Posterior cingulate gyrus (tissue), 11 donors: Measurements from ENCODE around the gene LSM3.

ENCODE experiments used
- DNase-seq, 10 donors: peaks; one replicate each; pipeline versions ENCODE4 v3.0.0 to v3.0.0-alpha.2; 2020 to 2021; ENCODE audit warnings: mixed read lengths in 3 of 10
- intact Hi-C: fragments of 100-400 bp; cut with DNase I; formaldehyde crosslinking; loops from one replicate; pipeline ENCODE4 v1.15.1; 2023

Gene LSM3

GRCh38 chr3:14156201-14156600, 22.4 kb upstream of the LSM3 start:
- DNase-seq: no peak
- intact Hi-C loops: no loop called here

DNA sequence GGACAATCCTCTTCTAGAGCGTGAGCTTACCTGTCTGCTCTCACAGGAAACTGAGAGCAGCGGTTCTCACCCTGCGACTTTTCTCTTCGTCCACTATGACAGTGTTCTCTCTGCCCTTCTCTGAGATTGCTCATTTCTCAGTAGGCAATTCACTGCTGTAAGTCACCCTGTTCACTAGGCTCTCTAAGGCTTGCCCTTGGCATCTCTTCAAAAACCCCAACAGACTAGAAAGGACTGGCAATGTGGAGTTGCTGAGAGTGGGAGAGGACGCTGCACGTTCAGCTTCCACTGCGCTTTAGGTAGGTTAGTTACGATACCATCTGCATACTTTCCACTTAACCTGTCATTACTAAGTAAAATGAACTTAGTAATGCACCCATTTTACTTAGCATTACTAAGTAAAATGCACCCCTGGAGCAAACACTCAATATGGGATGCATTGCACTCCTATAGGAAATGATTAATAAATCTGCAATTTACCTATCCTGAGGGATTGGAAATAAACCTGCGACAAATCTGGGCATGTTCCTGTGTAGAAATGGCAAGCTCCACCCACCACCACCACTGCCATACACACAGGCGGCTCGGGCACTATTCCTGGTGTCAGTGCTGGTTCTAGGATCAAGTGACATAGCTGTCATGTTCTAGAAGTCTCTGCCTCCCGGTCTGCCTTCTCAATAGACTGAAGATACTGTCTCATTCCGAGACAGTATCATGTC, 21.6 kb upstream of the LSM3 start:
- intact Hi-C loops: no loop called here

GRCh38 chr3:14157951-14158350, 20.7 kb upstream of the LSM3 start:
- DNase-seq: no peak
- intact Hi-C loops: no loop called here

More for the DNA sequence above, 21.6 kb upstream of the LSM3 start:
- no peak for DNase-seq

DNA sequence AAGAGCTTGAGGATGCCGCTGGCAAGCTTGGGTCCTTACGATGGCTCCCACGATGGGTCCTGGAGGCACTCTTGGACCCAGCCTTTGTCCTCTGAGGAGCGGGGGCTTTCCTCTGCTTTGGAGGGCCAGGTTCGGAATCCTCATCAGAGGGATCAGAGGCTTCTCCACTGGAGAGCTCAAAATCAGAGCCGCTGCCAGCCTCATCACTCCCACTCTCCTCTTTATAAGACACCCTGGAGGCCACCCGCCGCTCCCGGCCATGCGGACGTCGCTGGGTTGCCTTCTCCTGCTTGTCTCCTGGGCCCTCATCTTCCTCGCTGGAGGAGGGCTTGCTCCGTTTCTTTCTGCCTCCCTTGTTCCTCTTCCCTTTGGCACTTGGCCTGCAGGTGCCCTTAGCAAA, 20.2 kb upstream of the LSM3 start:
- intact Hi-C loops: no loop called here
- DNase-seq: no peak

DNA sequence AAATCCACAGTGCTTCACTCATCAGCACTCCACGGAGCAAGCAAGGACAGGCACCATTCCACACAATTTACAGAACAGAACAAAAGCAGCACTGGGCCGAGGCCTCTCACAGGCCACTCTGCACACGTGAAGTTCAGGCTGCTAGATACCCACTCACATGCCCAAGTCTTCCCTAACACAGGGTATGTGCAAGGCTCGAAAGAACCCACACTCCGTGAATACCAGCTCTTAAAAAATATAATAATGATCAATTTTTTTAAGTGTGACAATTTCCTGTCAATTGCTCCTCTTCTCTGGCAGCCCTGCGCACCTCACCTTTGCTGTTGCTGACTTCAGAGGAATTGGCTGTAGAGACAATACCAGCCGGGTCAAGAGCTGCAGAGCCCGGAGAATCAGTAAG, 19.2 kb upstream of the LSM3 start:
- no peak for DNase-seq
- intact Hi-C loops: no loop called here

- intact Hi-C loops: no loop called here
- DNase-seq: no peak
Observed at GRCh38 chr3:14161282-14161681, 17.3 kb upstream of the LSM3 start.

DNA sequence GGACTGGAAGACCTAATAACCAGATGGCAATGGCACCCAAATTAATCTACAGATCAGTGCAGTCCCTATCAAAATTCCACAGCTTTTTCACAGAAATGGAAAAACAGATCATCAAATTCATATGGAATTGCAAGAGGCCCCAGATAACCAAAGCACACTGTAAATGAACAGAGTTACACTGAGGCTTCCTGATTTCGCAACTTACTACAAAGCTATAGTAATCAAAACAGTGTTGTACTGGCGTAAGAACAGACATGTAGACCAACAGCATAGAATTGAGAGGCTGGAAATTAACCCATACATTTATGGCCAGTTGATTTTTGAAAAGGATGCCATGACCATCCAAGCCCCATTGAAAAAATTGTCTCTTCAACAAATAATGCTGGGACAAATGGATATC, 16.4 kb upstream of the LSM3 start:
- intact Hi-C loops: no loop called here

DNA sequence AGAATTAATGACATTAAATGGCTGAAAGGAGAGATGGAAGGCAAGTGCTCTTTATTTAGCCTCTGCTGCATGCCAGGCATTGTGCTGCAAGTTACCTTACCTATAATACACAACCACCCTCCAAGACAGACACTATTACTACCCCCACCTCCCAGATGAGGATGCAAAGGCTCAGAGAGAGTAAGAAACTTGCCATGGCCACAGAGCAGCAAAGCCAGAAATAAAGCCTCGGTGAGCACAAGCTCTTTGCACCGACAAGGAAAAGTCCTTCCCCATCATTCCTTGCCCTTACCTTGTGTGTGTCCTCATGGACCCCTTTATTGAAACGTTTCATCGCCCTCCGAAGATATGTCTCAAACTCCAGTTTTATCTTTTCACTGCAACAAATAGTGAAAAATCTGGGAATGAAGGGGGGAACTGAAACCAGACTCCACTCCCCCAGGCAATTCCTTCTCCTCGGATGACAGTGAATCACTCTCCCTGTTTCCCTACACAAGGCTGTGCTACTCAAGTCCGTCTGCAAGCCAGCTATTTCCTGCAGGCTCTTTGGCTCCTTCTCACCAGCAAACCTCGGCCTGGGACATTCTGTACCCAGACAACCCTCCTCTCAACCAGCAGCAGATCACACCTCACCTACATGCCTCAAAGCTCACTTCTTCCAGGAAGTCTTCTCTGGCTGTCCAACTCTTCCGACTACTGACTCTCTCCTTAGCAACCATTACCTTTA, 11.6 kb upstream of the LSM3 start:
- intact Hi-C loops: no loop called here
- DNase-seq: no peak

More for the DNA sequence above, 16.4 kb upstream of the LSM3 start:
- no peak for DNase-seq

GRCh38 chr3:14169435-14169834, 9.2 kb upstream of the LSM3 start:
- intact Hi-C loops: no loop called here
- DNase-seq: no peak

DNA sequence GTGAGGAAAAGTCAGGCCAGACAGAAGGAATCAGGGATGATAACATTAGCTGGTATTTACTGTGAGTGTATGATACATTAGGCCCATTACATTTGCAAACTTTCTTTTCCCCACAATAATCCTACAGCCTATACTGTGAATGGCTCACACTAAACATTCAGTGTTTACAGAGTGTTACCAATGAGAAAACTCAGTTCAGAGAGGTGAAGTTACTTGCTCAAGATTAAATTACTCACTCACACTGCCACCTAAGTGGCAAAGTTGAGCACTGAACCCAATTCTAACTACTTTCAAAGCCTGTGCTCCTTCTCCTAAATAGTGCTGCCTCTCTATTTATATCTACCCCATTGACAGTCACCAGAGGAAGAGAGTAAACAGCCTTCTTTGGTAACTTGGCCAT, 8.7 kb upstream of the LSM3 start:
- intact Hi-C loops: no loop called here
- no peak for DNase-seq

GRCh38 chr3:14170531-14171159, 8.0 kb upstream of the LSM3 start:
- no peak for DNase-seq
- intact Hi-C loops: no loop called here

DNA sequence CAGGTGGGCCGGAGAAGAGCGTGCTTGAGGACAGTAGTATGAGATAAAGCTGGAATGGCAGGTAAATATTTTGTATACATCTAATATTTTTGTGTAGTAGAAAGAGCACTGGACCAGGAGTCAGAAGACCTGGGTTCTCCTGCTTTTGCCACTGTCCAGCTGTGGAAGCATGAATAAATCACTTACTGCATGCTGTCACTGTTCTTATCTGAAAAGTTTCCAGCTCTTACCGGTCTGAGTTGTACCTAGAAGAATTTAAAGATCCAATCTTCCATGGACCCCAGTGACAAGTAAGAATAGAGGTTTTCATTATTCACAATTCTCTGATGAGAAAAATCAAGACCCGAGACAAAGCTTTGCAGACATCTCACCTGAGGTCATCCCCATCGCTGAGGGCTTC, 6.1 kb upstream of the LSM3 start:
- no peak for DNase-seq
- intact Hi-C loops: no loop called here

GRCh38 chr3:14174483-14174882, 4.1 kb upstream of the LSM3 start:
- intact Hi-C loops: no loop called here
- no peak for DNase-seq

DNA sequence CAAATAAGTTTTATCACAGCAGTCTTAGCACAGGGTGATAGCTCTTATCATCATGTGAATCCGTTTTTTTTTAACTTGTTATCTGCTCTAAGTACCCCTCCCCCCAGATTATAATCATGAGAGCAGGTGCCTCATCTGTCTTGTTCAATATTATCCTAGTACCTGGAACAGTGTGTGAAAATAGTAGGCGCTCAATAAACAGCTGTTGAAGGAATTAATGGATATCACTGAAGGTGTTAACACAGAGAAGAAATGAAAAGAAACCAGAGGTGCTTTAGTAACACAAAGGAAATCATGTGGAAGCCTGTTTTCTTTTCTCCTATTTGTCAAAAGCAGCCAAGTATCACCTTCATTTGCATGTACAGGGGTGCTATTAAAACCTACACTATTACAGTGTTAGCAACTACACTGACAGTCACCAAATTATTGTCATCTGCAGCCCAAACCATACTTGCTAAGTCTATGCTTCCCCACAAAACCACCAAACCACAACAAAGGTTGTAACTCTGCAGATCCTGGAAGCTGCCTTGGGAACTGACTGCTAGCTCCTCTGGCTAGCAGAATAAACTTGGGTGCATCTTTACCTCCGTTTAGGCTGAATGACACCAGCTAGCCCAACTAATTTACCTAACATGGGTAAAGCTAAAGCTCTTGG, 3.1 kb upstream of the LSM3 start:
- no peak for DNase-seq
- intact Hi-C loops: no loop called here

- DNase-seq: no peak
- intact Hi-C loops: loop anchor here (1.0 kb wide), 1 partner anchor 52 kb away; the partner anchor contains the start of gene TMEM43
Observed at GRCh38 chr3:14177580-14178246, 904 bp upstream of the LSM3 start.

DNA sequence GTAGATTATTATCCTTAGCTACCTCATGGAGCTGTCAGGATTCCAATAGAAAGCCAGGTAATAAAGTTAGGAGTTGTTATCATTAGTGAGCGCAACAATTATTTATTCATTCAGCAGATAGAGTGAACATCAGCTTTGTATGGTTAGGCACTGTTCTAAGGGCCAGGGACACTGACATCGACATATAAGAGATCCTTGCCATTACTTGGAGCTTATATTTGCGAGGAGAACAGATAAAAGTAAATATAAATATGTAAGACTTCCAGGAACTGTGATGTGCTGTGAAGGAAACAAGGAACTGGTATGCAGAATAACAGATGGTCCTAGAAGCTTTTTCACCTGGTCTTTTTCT, 473 bp downstream of the LSM3 start:
- intact Hi-C loops: no loop called here
- no peak for DNase-seq

DNA sequence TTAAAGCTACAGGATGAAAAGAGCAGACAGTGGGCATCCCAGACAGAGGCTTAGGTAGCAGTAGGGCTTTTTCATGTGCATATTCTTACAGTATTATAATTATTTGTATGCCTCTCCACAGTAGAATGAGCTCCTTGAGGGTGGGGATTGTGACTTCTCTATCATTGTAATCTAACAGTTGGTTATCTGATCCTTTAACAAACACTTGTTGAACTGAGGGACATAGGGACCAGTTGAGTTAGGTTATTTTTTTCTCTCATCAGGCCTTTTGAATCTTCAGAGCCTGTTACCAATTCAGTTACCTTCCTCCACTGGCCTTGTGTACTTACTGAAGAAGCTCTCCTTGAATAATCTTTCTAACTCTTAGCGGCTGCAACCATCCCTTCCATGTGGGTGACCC, 1.2 kb downstream of the LSM3 start:
- DNase-seq: no peak
- intact Hi-C loops: no loop called here

DNA sequence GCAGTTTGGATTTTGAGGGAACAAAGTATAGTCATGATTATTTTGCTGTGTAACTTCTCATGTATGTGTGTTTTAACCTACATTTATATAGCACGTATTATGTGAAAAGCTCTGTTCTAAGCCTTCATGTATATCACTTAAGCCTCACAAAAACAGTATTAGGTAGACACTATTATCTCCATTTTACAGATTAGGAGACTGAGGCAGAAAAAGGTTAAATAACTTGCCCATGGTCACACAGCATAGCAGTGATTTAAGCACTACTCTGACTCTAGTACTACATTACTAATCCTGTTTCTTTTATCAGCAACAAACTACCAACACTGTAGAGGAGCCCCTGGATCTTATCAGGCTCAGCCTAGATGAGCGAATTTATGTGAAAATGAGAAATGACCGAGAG, 2.6 kb downstream of the LSM3 start:
- intact Hi-C loops: no loop called here
- no peak for DNase-seq

DNA sequence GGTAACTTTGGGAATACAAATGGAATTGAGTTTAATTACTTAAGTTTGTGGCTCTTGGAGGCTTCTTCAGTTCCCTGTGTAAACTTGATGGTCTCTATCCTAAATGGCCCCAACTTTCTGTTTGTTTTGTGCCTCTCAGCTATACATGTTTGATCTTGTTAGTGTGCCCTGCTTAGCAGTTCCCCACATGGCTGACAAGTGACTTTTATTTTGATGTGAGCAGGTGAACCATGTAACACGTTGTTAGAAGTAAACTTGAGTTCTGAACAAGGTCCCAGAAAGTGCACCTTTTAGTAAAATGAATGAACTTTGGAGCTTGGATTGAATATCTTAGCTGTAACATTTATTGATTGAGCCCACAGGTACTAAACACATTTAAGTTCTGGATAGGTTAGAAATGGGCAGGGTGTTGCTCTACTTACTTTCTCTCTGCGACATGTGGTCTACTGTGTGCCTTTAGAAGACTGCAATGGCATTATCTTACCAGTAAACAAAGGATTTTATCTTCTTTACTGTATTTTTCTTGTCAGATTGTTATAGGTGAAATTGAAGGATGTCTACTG, 4.5 kb downstream of the LSM3 start:
- intact Hi-C loops: no loop called here
- no peak for DNase-seq

GRCh38 chr3:14186854-14187458, 8.3 kb downstream of the LSM3 start:
- intact Hi-C loops: no loop called here
- no peak for DNase-seq
